CD4-positive, alpha-beta T cell treated with Interleukin-4 for 4 hours (primary cell): ENCODE results near the gene RASAL2.

Source experiments
- DNase-seq: peaks from one replicate; pipeline ENCODE4 v3.0.0-alpha.2; 2020

The RASAL2 gene

GRCh38 chr1:178093951-178094738 lies at the start of gene RASAL2:
Gene RASAL2, plus strand, starts transcription at chr1:178094104. Its CDS starts 389 bp downstream, at chr1:178094493.
- DNase-seq = no peak

- DNase-seq = no peak
Measured at GRCh38 chr1:178046591-178047270, 47.2 kb upstream of the RASAL2 start.

GRCh38 chr1:178047403-178048093 lies 46.4 kb upstream of the RASAL2 start:
- DNase-seq = no peak

- DNase-seq = no peak
Measured at GRCh38 chr1:178048426-178048825, 45.5 kb upstream of the RASAL2 start.

GRCh38 chr1:178048883-178049282 lies 45.0 kb upstream of the RASAL2 start:
- DNase-seq = no peak

GRCh38 chr1:178050084-178050483 lies 43.8 kb upstream of the RASAL2 start:
- DNase-seq = no peak

- no peak for DNase-seq
Measured at GRCh38 chr1:178051071-178051470, 42.8 kb upstream of the RASAL2 start.

GRCh38 chr1:178052650-178053461 lies 41.0 kb upstream of the RASAL2 start:
- no peak for DNase-seq

- no peak for DNase-seq
Measured at GRCh38 chr1:178055093-178055492, 38.8 kb upstream of the RASAL2 start.

- DNase-seq = no peak
Measured at GRCh38 chr1:178055779-178056471, 38.0 kb upstream of the RASAL2 start.

GRCh38 chr1:178057141-178057765 lies 36.7 kb upstream of the RASAL2 start:
- no peak for DNase-seq

GRCh38 chr1:178057912-178058534 lies 35.9 kb upstream of the RASAL2 start:
- DNase-seq = no peak

GRCh38 chr1:178060789-178061556 lies 32.9 kb upstream of the RASAL2 start:
- no peak for DNase-seq

- DNase-seq = no peak
Measured at GRCh38 chr1:178061620-178062019, 32.3 kb upstream of the RASAL2 start.

- DNase-seq = no peak
Measured at GRCh38 chr1:178064191-178064821, 29.6 kb upstream of the RASAL2 start.

GRCh38 chr1:178065250-178065649 lies 28.7 kb upstream of the RASAL2 start:
- no peak for DNase-seq

- DNase-seq = no peak
Measured at GRCh38 chr1:178066296-178066907, 27.5 kb upstream of the RASAL2 start.

- DNase-seq = no peak
Measured at GRCh38 chr1:178066908-178067614, 26.8 kb upstream of the RASAL2 start.

- no peak for DNase-seq
Measured at GRCh38 chr1:178071811-178072210, 22.1 kb upstream of the RASAL2 start.
